ENCODE measurements around the gene MAPRE3.

MAPRE3 gene

GRCh38 chr2:26950246-26950645 lies 20.2 kb upstream of the MAPRE3 start:
- no peak for DNase-seq

GRCh38 chr2:26951236-26951635 lies 19.2 kb upstream of the MAPRE3 start:
- DNase-seq: no peak

GRCh38 chr2:26952374-26952773 lies 18.1 kb upstream of the MAPRE3 start:
- no peak for DNase-seq

GRCh38 chr2:26954135-26954534 lies 16.3 kb upstream of the MAPRE3 start:
- no peak for DNase-seq

GRCh38 chr2:26957041-26957440 lies 13.4 kb upstream of the MAPRE3 start:
- DNase-seq: no peak

GRCh38 chr2:26957534-26957933 lies 12.9 kb upstream of the MAPRE3 start:
- DNase-seq: no peak

GRCh38 chr2:26959331-26959730 lies 11.1 kb upstream of the MAPRE3 start:
- DNase-seq: peak; percentile 56 to 77 (median 66)

GRCh38 chr2:26964446-26965130 lies 5.8 kb upstream of the MAPRE3 start:
- DNase-seq: no peak

GRCh38 chr2:26968001-26968400 lies 2.4 kb upstream of the MAPRE3 start:
- no peak for DNase-seq

GRCh38 chr2:26969077-26969844 lies 1.2 kb upstream of the MAPRE3 start:
- DNase-seq: no peak

- DNase-seq: peak; percentile 44 to 55 (median 52)
Observed at GRCh38 chr2:26970928-26971627, 641 bp downstream of the MAPRE3 start.

- DNase-seq: no peak
Observed at GRCh38 chr2:26971911-26972786, 1.7 kb downstream of the MAPRE3 start.

- no peak for DNase-seq
Observed at GRCh38 chr2:26974352-26974751, 3.9 kb downstream of the MAPRE3 start.

- DNase-seq: no peak
Observed at GRCh38 chr2:26975102-26975501, 4.7 kb downstream of the MAPRE3 start.

- DNase-seq: no peak
Observed at GRCh38 chr2:26975656-26976055, 5.2 kb downstream of the MAPRE3 start.

GRCh38 chr2:26976237-26976636 lies 5.8 kb downstream of the MAPRE3 start:
- no peak for DNase-seq

- no peak for DNase-seq
Observed at GRCh38 chr2:26977012-26977411, 6.6 kb downstream of the MAPRE3 start.

GRCh38 chr2:26978061-26978596 lies 7.7 kb downstream of the MAPRE3 start:
- DNase-seq: no peak

GRCh38 chr2:26979741-26980140 lies 9.3 kb downstream of the MAPRE3 start:
- DNase-seq: peak in 3 of 4 experiments; percentile 20 to 43 (median 43)

- no peak for DNase-seq
Observed at GRCh38 chr2:26980971-26981370, 10.5 kb downstream of the MAPRE3 start.

- peak; percentile 25 to 59 (median 54) for DNase-seq
Observed at GRCh38 chr2:26982102-26982742, 11.8 kb downstream of the MAPRE3 start.

- no peak for DNase-seq
Observed at GRCh38 chr2:26983746-26984145, 13.3 kb downstream of the MAPRE3 start.
